ENCODE data around the gene MYO3B. TPM values are rescaled to one million over a fixed set of nuclear protein-coding genes. Genes with fewer than 3 reads are reported as not detected.
"Not testable (repeated sequence)": the region's sequence is repeated elsewhere in the genome, so short reads cannot be mapped to it uniquely, and the experiment has no call there.

Gene MYO3B
- total and polyA plus RNA-seq, 4 experiments from 2014 or later, result not detected

DNA sequence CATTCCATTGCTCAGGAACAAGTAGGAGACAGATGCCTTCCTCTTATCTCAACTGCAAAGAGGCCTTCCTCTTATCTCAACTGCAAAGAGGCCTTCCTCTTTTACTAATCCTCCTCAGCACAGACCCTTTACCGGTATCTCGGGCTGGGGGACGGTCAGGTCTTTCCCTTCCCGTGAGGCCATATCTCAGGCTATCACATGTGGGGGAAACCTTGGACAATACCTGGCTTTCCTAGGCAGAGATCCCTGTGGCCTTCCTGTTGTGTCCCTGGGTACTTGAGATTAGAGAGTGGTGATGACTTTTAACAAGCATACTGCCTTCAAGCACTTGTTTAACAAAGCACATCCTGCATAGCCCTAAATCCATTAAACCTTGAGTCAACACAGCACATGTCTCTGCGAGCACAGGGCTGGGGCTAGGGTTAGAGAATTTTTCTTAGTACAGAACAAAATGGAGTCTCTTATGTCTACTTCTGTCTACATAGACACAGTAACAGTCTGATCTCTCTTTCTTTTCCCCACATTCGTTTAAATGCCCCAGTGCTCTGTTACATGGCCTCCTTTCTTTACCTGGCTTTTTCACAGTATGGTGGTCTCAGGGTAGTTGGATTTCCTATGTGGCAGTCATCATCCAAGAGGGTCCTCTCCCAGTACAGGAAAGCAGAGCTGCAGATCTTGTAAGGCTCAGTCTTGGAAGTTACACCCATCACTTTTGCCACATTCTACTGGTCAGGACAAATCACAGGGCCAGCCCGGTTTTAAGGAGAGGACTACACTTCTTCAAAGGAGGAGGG, 86.0 kb downstream of the MYO3B start:
- H3K4me3 Mint-ChIP-seq; H3K4me3 ChIP-seq (ENCODE audit: low read length in 2 of 2); H3K27me3 Mint-ChIP-seq; H3K4me1 Mint-ChIP-seq; H3K27me3 ChIP-seq (ENCODE audit: insufficient read depth, low read length); H3K36me3 Mint-ChIP-seq; H3K9me3 ChIP-seq (ENCODE audit: control insufficient read depth in 1 of 2, low read length in 2 of 2); DNase-seq; H3K9me3 Mint-ChIP-seq; H3K36me3 ChIP-seq (ENCODE audit: insufficient read depth, low read length); H3K4me1 ChIP-seq (ENCODE audit: insufficient read depth, low read length); intact Hi-C loops (cut with micrococcal nuclease); CTCF ChIA-PET (ENCODE audit: partially characterized antibody); POLR2A ChIA-PET (ENCODE audit: partially characterized antibody); H3K27ac ChIP-seq (ENCODE audit: low read depth, low read length); H3K27ac Mint-ChIP-seq: not testable (repeated sequence)

DNA sequence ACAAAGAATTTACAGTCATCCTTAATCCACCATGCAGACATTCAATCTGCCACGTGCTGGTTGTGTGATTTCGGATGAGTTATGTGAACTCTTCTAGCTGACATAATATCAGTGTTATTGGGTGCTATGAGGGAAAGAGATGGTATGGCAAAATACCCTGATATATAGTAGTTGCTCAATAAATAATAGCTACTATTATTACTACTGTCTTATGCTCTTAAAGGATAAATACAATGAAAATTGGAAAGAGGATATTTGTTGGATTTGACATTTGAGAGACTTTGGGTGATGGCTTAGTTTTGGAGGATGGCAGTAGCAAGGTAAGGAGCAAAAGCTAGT, 86.5 kb downstream of the MYO3B start:
- H3K4me3 Mint-ChIP-seq, result no peak overlapping the region
- peaks cover 0 to 8% (median under 1%) of the 10 kb centered on the region in 8 donors for H3K9me3 Mint-ChIP-seq
- peaks cover 3 to 4% of the 10 kb centered on the region in 2 donors for H3K27me3 Mint-ChIP-seq
- Histone ChIP-seq H3K4me1 (ENCODE audit: insufficient read depth, low read length) (no peaks in the 10 kb centered on the region), H3K27ac (ENCODE audit: low read depth, low read length) (no peak overlapping the region), H3K27me3 (ENCODE audit: insufficient read depth, low read length) (no peaks in the 10 kb centered on the region), H3K9me3 (ENCODE audit: control insufficient read depth in 1 of 2, low read length in 2 of 2) (no peaks in the 10 kb centered on the region), H3K36me3 (ENCODE audit: insufficient read depth, low read length) (no peaks in the 10 kb centered on the region), H3K4me3 (ENCODE audit: low read length in 2 of 2) (no peak overlapping the region)
- intact Hi-C loops (cut with micrococcal nuclease), result no loop called here
- no peak for DNase-seq
- ChIA-PET CTCF (ENCODE audit: partially characterized antibody) (no interaction called here), POLR2A (ENCODE audit: partially characterized antibody) (no interaction called here)
- no peaks in the 10 kb centered on the region for H3K4me1 Mint-ChIP-seq
- no peaks in the 10 kb centered on the region for H3K36me3 Mint-ChIP-seq
- H3K27ac Mint-ChIP-seq, result no peak overlapping the region

DNA sequence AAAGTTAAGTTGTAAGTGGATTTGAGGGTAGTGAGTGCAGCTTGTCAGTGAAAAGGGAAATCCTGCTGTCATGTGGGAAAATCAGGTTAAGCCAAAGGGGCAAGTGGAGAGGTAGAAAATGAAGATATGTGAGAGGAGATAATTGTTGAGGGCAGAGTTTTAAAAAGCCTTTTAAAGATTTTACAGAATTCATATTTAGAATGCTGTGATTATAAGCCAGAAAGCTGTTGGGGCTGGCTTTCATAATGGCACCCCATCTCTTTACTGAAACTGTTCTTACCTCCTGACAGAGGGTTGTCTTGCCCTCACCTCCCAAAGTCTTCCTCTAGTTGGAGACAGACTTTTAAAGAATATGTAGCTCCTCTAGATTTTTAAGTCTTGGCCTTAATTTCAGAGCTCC, 86.9 kb downstream of the MYO3B start:
- POLR2A ChIA-PET (ENCODE audit: partially characterized antibody), result no interaction called here
- intact Hi-C loops (cut with micrococcal nuclease), result no loop called here

DNA sequence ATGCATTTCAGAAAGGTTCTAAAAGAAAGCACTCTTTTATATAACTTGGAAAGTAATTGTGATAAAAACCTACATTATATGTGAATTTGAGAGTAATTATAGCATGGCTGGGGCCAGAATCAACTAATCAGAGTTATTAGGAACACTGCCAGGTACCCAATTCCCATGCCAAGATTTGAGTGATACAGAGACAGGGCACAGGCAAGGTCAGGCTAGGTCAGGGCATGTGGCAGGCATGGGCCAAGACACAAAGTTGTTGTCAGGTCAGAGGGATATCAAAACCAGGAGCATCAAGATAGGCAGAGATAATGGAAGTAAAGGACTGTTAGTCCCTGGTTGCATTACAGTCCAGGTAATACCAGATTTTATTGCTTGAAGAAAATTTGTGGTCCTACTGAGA, 87.4 kb downstream of the MYO3B start:
- no peak for DNase-seq
- no peaks in the 10 kb centered on the region for H3K4me1 ChIP-seq (ENCODE audit: insufficient read depth, low read length)
- Mint-ChIP-seq H3K4me3 (no peak overlapping the region), H3K4me1 (no peaks in the 10 kb centered on the region), H3K27me3 (peaks cover 3 to 4% of the 10 kb centered on the region in 2 donors), H3K36me3 (no peaks in the 10 kb centered on the region), H3K9me3 (peaks cover 0 to 8% (median under 1%) of the 10 kb centered on the region in 8 donors), H3K27ac (no peak overlapping the region)
- CTCF ChIA-PET (ENCODE audit: partially characterized antibody), result no interaction called here
- no peak overlapping the region for H3K4me3 ChIP-seq (ENCODE audit: low read length in 2 of 2)
- POLR2A ChIA-PET (ENCODE audit: partially characterized antibody), result no interaction called here
- no peaks in the 10 kb centered on the region for H3K27me3 ChIP-seq (ENCODE audit: insufficient read depth, low read length)
- H3K36me3 ChIP-seq (ENCODE audit: insufficient read depth, low read length), result no peaks in the 10 kb centered on the region
- H3K27ac ChIP-seq (ENCODE audit: low read depth, low read length), result no peak overlapping the region
- intact Hi-C loops (cut with micrococcal nuclease), result no loop called here
- no peaks in the 10 kb centered on the region for H3K9me3 ChIP-seq (ENCODE audit: control insufficient read depth in 1 of 2, low read length in 2 of 2)

More for the DNA sequence above, 86.9 kb downstream of the MYO3B start:
- DNase-seq, result no peak
- Histone ChIP-seq H3K4me1 (ENCODE audit: insufficient read depth, low read length) (no peaks in the 10 kb centered on the region), H3K36me3 (ENCODE audit: insufficient read depth, low read length) (no peaks in the 10 kb centered on the region), H3K4me3 (ENCODE audit: low read length in 2 of 2) (no peak overlapping the region), H3K27me3 (ENCODE audit: insufficient read depth, low read length) (no peaks in the 10 kb centered on the region), H3K27ac (ENCODE audit: low read depth, low read length) (no peak overlapping the region), H3K9me3 (ENCODE audit: control insufficient read depth in 1 of 2, low read length in 2 of 2) (no peaks in the 10 kb centered on the region)
- no peak overlapping the region for H3K27ac Mint-ChIP-seq
- peaks cover 0 to 8% (median under 1%) of the 10 kb centered on the region in 8 donors for H3K9me3 Mint-ChIP-seq
- H3K4me3 Mint-ChIP-seq, result no peak overlapping the region
- CTCF ChIA-PET (ENCODE audit: partially characterized antibody), result no interaction called here
- H3K36me3 Mint-ChIP-seq, result no peaks in the 10 kb centered on the region
- H3K27me3 Mint-ChIP-seq, result peaks cover 3 to 4% of the 10 kb centered on the region in 2 donors
- H3K4me1 Mint-ChIP-seq, result no peaks in the 10 kb centered on the region

DNA sequence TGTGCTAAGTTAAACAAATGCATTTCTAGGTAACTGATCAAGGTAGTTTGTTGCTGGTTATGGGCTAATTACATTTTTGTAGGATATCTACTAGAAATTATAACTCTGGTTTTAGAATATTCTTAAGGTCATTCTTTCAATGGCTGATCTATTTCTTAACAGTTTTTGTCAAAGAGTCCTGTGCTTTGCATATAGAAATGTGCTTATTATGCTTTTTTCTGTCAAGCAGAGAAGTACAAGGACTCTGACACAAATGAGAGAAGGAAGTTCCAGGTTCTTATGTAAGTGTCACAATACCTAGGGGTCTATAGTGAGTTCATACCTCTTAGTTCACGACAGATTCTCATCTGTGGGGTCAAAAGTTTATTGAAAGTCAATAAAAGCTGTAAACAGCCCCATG, 88.4 kb downstream of the MYO3B start:
- Histone ChIP-seq H3K4me1 (ENCODE audit: insufficient read depth, low read length) (no peaks in the 10 kb centered on the region), H3K27me3 (ENCODE audit: insufficient read depth, low read length) (no peaks in the 10 kb centered on the region), H3K36me3 (ENCODE audit: insufficient read depth, low read length) (no peaks in the 10 kb centered on the region), H3K9me3 (ENCODE audit: control insufficient read depth in 1 of 2, low read length in 2 of 2) (no peaks in the 10 kb centered on the region), H3K4me3 (ENCODE audit: low read length in 2 of 2) (no peak overlapping the region), H3K27ac (ENCODE audit: low read depth, low read length) (no peak overlapping the region)
- CTCF ChIA-PET (ENCODE audit: partially characterized antibody), result no interaction called here
- intact Hi-C loops (cut with micrococcal nuclease), result no loop called here
- Mint-ChIP-seq H3K9me3 (peaks cover 0 to 8% (median 0%) of the 10 kb centered on the region in 8 donors), H3K4me3 (no peak overlapping the region), H3K4me1 (no peaks in the 10 kb centered on the region), H3K36me3 (no peaks in the 10 kb centered on the region), H3K27ac (no peak overlapping the region), H3K27me3 (peaks cover 3 to 4% of the 10 kb centered on the region in 2 donors)
- POLR2A ChIA-PET (ENCODE audit: partially characterized antibody), result no interaction called here
- DNase-seq, result no peak

DNA sequence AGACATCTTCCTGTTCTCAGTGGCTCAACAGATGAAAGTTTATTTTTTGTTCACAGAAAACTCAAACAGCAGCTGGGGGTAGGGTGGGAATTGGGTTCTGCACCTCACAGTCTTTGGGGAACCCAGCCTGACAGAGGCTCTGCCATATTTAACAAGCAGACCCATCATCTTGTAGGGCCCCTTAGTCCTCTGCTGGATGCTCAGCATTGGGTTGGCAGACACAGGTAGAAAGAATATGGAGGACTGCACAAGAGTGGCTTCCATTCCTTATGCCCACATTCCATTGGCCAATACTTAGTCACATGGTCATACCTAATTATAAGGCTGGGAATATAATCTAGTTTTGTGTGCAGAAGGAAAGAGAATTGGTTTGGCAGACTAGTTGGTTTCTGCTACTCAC, 89.1 kb downstream of the MYO3B start:
- no peaks in the 10 kb centered on the region for H3K36me3 Mint-ChIP-seq
- CTCF ChIA-PET (ENCODE audit: partially characterized antibody), result no interaction called here
- intact Hi-C loops (cut with micrococcal nuclease), result no loop called here
- no peaks in the 10 kb centered on the region for H3K36me3 ChIP-seq (ENCODE audit: insufficient read depth, low read length)
- H3K27me3 ChIP-seq (ENCODE audit: insufficient read depth, low read length), result no peaks in the 10 kb centered on the region
- H3K9me3 ChIP-seq (ENCODE audit: control insufficient read depth in 1 of 2, low read length in 2 of 2), result no peaks in the 10 kb centered on the region
- H3K4me1 ChIP-seq (ENCODE audit: insufficient read depth, low read length), result no peaks in the 10 kb centered on the region
- no peak overlapping the region for H3K27ac ChIP-seq (ENCODE audit: low read depth, low read length)
- peaks cover 0 to 8% (median 0%) of the 10 kb centered on the region in 8 donors for H3K9me3 Mint-ChIP-seq
- DNase-seq, result no peak
- peaks cover 3 to 4% of the 10 kb centered on the region in 2 donors for H3K27me3 Mint-ChIP-seq
- H3K4me3 Mint-ChIP-seq, result no peak overlapping the region
- POLR2A ChIA-PET (ENCODE audit: partially characterized antibody), result no interaction called here
- no peak overlapping the region for H3K4me3 ChIP-seq (ENCODE audit: low read length in 2 of 2)
- no peaks in the 10 kb centered on the region for H3K4me1 Mint-ChIP-seq
- H3K27ac Mint-ChIP-seq, result no peak overlapping the region

DNA sequence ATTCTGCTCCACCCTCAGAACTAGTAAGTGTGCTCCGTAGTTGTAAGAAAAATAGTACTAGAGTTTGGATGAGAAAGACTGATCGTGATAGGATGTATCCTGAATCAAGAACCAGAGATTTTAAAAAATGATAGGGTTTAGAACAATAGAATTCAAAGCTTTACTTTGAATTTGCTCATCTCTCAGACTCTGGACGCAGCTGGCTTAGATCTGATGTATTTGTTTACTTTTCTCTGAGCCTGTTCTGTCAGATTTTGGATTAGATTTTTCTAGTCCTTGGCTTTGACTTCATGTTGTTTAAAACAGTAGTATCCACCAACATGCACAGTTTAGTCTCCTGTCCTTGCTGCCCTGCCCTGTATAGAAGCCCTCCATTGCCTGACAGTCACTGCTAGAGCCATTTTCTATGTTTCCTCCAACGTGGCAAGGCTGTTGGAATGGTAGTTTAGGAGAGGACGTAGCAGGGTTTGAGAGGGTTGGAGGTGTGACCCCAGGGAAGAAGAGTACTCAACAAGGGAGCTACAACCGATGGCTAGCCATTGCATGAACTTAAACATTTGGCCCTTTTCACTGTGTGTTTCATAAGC, 92.4 kb downstream of the MYO3B start:
- intact Hi-C loops (cut with micrococcal nuclease), result no loop called here
- Mint-ChIP-seq H3K4me1 (no peaks in the 10 kb centered on the region), H3K27me3 (peaks cover 6 to 10% of the 10 kb centered on the region in 2 donors), H3K36me3 (no peaks in the 10 kb centered on the region), H3K4me3 (no peak overlapping the region), H3K9me3 (peaks cover 0 to 4% (median 0%) of the 10 kb centered on the region in 8 donors), H3K27ac (no peak overlapping the region)
- DNase-seq, result no peak
- POLR2A ChIA-PET (ENCODE audit: partially characterized antibody), result no interaction called here
- no peak overlapping the region for H3K4me3 ChIP-seq (ENCODE audit: low read length in 2 of 2)
- no peak overlapping the region for H3K27ac ChIP-seq (ENCODE audit: low read depth, low read length)
- no peaks in the 10 kb centered on the region for H3K36me3 ChIP-seq (ENCODE audit: insufficient read depth, low read length)
- H3K4me1 ChIP-seq (ENCODE audit: insufficient read depth, low read length), result no peaks in the 10 kb centered on the region
- no peaks in the 10 kb centered on the region for H3K27me3 ChIP-seq (ENCODE audit: insufficient read depth, low read length)
- H3K9me3 ChIP-seq (ENCODE audit: control insufficient read depth in 1 of 2, low read length in 2 of 2), result no peaks in the 10 kb centered on the region
- CTCF ChIA-PET (ENCODE audit: partially characterized antibody), result no interaction called here

Data from CD4-positive, alpha-beta memory T cell (primary cell).